Activated CD4-positive, alpha-beta T cell treated with anti-CD3 and anti-CD28 coated beads, Interleukin-2, amount 50 U/mL, for 24 hours (primary cell): ENCODE data around the gene CTNNAL1.
A peak's percentile ranks its signal among the peaks of the same experiment; 100 is the strongest.
"Not testable (repeated sequence)": the region's sequence is repeated elsewhere in the genome, so short reads cannot be mapped to it uniquely, and the experiment has no call there.

Experiments
- DNase-seq, 2 donors: peaks; one replicate each; pipeline ENCODE4 v3.0.0-alpha.2; 2020; ENCODE audit warnings: low read depth in 1 of 2, low spot score in 1 of 2

CTNNAL1 gene

DNA sequence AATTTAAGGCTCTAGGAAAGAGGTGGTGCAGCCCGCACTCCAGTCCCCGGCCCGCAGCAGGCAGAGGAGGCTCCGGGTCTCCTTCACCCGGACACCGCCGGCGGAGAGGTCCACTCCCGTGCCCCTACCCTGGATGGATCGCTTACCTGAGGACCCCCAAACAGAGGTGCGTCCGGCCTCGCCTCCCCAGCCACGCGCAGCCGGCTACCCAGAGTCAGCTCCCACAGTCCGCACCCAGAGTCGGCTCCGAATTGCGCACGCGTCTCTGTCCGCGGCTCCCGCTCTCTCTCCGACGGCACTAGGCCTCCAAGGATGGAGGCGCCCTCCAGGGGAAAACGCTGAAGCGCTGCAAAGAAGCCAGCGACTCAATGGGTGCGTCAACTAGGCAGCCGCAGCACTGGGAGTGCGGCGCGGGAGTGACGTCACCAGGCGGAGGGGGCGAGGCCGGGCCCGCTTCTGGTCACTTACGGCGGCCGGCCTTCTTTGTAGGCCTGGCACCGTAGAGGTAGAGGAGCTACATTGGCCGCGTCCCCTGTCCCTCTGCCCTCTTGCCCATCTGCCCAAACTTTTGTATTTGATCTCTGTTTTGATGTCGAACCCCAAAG, 79.5 kb downstream of the CTNNAL1 start, which contains the start of gene ELP1:
TSS of gene ELP1 (minus strand) at position 407 of the 605 bp plus-strand sequence. CDS start 2,978 bp downstream, outside the sequence.
- peak; percentile 88 to 89 for DNase-seq

DNA sequence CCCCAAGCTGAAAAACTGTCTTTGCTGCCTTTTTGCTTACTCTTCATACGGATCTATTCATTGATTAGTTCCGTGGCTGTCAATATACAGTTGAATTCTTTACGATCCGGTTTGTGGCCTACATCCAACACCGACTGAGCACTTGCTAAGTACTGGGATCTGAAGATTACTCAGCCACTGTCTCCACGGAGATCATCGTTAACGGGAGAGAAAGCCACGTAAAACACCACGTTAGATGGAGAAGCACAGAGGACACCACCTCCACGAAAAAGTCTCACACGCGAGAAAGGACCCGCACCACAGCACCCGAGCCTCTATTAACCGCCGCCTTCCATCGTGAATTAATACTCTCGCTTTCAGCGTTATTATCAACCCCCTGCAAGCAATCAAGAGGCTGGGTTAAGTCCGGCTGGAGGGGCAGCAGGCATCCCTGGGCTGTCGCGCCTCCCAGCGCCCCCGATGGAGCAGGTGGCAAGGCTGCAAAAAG, 80.0 kb downstream of the CTNNAL1 start:
- no peak for DNase-seq

DNA sequence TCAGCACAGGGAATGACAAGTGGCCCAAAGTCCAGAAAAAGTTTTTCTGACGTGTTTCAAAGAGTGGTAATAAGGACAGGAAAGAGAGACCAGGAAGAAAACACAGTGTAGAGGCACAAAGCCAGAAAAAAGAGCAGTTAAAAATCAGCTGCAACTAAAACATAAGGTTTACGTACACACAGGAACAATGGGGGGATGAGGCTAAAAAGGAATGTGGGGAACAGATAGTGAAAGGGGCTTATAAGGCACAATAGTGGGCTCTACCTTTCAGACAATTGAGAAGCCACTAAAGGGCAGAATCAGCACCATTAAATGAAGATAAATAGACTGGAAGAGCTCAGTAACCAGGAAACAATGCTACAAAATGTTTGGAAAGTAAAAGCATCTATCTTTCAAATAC, 84.9 kb downstream of the CTNNAL1 start:
- DNase-seq: no peak

DNA sequence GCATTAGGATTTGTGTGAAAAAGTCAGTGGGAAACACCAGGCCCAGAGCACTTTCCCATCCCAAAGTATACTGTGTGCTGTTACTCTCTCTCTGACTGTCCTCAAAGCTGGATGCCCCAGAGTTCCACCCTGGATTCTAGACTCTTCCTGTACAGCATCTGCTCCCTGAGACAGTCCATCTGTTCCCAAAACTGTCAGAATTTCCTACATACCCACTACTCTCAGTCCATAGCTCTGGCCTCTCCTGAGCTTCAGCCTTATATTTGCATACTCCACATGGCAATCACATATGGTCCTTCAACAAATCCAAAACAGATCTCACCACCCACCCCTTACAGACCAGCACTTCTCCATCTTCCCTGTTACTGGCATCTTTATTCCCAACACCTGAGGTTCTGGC, 88.8 kb downstream of the CTNNAL1 start:
- no peak for DNase-seq

DNA sequence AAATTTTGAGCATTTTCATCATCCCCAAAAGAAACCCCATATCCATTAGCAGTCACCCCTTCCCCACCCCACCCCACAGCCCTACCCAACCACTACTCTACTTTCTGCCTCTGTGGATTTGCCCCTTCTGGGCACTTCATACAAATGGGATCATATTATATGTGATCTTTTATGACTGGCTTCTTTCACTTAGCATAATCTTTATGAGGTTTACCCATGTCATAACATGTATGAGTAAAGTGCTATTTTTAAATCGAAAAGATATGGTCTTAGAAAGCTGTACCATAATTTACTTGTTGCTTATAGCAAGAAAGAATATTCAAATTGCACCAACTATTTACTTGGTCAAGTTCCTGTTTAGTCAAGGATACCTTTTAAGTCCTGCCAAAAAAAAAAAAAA, 92.1 kb downstream of the CTNNAL1 start:
- DNase-seq: no peak

DNA sequence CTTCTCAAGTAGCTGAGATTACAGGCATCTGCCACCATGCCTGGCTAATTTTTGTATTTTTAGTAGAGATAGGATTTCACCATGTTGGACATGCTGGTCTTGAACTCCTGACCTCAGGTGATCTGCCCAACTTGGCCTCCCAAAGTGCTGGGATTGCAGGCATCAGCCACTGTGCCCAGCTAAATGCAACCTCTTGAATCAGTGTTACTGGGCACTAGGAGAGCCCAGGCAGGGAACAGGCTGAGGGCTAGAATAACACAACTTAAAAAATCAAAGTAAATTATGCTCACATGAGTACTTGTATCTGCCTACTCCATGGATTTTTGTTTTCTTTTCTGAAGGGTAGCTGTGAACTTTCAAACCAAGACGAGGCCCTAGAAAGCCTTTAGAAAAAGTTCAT, 92.9 kb downstream of the CTNNAL1 start:
- DNase-seq: not testable (repeated sequence)

DNA sequence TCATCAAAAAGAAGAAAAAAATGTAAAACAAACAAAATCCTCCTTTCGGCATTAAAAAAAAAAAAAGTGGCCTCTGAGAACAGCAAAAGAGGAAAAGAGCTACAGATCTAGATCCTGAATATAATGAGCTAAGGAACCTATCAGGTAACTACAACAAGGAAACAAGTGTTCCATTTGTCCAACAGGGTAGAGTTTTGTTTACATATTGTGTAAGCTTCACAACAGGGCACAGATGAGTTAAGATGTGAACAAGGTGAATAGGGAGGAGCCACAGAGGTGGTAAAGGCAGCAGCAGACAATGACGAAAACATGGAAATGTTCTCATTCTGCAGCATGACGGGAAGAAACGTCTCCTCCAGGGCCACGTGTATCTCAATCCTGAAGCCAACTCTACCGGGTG, 93.8 kb downstream of the CTNNAL1 start:
- DNase-seq: no peak

DNA sequence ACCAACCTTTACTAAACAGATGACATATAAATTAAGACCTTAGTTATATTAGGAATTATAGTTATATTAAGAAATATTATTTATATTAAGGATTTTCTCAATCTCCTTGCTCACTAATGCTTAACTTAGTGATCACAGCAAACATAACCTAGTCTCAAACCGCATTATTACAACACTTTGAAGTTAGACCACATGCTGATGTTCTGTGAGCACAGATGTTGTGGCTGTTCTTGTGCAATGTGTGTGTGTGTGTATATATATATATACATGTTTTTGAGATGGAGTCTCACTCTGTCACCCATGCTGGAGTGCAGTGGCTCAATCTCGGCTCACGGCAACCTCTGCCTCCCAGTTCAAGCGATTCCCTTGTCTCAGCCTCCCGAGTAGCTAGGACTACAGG, 99.9 kb downstream of the CTNNAL1 start:
- no peak for DNase-seq

DNA sequence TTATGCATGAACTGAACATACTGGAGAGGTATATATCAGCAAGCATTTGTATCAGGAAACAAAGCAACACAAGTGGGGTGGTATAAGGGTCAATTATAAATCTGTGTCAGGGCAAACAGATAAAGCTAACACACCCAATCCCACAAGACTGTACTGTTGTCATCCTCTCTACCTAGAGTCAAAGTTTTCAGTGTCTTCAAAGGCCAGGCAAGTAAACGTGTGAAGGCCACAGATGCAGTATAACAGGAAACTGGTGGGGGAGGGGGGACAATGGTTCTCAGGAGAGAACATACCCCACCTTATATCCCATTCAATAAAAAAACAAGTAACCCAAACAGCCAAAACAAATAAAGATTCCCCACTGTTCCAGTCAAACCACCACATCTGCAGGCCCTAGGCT, 101.5 kb downstream of the CTNNAL1 start:
- no peak for DNase-seq

DNA sequence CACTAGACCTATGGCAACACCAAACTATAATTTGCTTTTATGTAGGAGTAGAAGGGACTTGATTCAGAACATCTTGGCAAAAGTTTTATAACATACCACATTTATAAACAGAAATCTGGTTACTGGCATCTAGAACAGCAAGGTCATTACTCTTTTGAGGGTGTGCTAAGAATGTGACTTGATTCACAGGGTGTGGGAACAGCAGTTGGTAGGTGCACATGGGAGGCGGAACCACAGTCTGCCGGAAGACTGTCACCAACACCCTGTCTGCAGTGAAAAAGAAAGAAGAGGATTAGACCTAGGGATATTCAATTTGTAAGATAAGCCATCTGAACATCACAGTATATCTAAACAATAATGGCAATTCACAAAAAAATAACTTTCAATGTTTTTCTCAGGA, 102.4 kb downstream of the CTNNAL1 start:
- DNase-seq: no peak

DNA sequence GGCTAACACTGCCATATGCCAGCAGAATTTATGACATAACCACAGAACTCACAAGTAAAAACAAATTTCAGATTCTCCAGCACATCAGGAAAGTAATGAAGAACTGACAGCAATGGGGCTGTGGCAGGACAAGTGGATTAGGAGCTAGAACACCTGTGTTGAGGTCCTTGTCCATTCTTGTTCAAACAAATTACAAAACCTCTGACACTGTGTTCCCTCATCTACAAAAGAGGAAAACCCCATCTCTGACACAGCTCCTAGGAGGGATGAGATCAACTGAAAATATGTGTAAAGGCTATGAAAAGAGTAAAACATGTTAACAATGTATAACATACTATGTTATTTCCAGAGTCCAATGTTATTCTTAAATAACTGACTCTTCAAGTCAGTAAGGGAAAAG, 102.9 kb downstream of the CTNNAL1 start:
- DNase-seq: no peak

DNA sequence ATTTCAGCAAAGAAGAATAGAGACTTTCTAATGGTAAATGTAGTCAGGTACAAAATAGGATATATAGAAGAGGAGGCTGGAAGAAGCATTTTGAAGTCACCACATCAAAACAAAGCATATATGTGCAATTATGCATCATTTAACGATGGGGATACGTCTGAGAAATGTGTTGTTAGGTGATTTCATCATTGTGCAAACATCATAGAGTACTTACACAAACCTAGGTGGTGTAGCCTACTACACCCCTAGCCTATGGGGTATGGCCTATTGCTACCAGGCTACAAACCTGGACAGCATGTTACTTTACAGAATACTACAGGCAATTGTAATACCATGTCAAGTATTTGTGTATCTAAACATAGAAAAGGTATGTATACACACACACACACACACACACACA, 107.8 kb downstream of the CTNNAL1 start:
- DNase-seq: no peak

DNA sequence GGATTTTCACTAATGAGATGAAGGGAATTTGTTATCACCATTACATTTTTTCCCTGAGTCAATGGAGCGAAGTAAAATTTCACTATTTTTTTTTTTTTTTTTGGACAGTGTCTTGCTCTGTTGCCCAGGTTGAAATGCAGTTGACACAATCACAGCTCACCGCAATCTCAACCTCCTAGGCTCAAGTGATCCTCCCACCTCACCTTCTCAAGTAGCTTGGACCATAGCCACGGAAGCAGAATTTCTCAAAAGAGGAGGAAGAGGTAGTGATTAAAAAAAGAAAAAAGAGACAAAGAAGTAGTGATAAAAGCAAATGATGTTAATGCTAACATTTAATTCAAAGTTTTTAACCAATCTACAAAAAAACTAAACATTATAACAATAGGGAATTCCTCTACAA, 109.1 kb downstream of the CTNNAL1 start:
- DNase-seq: no peak

DNA sequence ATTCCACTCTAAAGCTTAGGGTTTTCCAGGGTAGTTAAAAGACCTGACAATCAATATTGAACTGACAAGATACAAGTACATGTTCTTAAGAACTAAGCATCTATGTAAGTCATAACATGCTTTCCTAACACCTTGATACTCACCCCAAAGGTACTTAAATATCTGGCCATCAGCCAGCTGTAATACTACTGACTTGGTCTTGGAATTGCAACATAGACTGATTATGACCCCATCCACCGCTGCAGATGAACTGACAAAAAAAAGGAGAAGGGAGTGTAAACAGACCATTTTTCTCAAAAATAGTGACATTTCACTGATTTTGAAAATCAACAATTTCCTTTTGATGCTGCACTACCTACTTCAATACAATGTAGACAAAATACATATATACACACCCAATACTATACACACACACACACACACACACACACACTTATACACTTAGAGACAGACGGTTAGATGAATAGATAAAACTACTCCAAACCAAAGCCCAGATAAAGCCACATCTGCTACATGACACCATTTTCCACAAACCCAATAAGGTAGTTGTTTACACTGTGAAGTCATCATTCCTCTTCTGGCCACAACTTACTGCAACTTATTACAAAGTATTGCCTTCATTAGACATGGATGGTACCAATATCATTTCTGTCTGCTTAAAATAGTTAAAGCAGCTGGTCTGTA, 109.7 kb downstream of the CTNNAL1 start:
- no peak for DNase-seq

DNA sequence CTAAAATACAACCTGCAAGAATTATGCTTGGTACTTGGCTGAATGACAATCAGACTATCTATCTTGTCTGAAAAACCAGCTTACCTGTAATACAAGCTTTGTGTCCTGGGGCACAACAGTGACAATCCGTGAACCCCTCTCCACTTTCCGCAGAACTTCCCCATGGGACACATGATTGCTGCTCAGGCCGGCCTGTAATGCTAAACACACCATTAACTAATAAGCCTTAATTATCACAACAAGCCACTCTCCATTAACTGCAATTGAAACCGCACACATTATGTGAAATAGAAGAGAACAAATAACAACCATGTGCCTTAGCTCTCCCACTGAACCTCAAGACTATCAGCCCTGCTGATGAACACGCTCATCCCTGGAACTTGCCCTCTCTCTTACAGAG, 113.1 kb downstream of the CTNNAL1 start:
- no peak for DNase-seq

DNA sequence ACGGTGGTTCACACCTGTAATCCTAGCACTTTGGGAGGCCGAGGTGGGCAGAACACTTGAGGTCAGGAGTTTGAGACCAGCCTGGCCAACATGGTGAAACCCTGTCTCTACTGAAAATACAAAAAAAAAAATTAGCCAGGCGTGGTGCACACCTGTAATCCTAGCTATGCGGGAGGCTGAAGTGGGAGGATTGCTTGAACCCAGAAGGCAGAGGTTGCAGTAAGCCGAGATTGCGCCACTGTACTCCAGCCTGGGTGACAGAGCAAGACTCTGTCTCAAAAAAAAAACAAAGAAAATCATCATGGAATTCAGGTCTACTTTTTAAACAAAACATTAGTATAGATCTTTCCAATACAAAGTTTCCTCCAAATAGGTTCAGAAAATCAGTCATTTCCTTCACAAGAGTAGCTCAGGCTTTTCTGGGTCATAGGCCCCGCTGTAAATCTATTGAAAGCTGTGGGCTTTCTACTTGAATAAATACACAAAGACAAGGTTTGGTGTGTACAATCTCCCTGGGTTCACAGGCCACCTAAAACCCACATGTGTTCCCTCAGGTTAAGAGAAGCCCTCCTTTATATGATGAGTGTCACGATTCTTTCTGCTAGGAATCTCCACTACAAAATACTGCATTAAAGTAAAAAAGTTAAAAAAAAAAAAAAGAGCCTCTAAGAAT, 114.1 kb downstream of the CTNNAL1 start:
- DNase-seq: not testable (repeated sequence)

DNA sequence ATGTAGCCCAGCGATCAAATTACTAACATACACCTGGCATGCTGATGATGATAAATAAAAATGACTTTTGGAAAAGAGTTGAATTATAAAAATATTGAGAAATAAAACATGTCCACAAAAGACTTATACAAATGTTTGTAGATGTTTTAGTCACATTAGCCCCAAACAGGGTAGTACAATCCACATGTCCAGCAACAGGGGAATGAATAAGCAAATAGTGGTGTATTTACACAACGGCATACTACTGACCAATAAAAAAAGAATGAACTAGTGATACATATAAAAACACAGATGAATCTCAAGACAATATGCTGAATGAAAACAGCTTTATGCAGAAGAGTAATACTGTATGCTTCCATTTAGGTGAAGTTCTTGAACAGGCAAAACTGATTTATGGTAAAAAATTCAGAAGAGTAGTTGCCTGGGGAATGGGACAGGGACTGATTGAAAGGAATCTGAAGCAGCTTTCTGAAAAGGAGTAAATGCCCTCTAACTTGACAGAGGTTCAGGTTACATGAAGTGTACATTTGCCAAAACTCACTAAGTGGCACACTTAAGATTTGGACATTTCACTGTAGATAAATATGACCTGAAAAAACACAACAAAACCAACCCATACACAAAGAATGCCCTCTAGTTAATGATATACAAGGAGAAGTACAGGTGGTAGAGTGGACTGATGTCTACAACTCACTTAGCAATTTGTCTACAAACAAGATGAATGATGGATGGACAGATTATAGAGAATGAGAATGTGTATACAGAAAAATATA, 115.8 kb downstream of the CTNNAL1 start:
- DNase-seq: no peak

DNA sequence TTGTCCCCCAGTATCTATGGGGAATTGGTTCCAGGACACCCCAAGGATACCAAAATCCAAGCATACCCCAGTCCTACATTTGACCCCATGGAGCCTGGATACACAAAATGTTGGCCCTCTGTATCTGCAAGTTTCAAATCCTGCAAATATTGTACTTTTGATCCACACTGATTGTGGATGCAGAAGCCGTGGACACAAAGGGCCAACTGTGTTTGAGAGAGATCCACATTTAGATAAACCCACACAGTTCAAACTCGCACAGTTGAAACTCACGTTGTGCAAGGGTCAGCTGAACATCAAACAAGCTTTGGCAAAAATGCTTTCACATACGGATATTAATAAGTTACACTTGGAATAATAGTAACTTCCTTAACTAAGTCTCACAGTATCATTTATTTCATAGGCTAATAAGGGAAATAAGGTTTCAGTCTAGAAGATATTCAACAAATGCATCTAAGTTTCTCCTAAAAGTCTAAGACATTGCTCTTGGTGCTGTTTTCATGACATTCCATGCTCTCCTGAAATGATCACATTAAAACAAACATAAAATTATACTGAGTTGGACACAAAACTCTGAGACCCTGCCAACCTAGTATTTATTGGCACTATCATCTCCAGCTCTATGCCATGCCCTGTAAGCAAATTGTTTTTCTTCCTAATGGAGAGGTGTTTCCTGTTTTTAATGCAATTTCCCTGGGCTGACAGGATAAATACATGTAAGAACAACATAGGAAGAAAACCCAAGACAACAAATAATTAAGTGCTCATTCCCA, 118.9 kb downstream of the CTNNAL1 start:
- no peak for DNase-seq
